ENCODE data around the gene NET1.
A peak's percentile ranks its signal among the peaks of the same experiment; 100 is the strongest.

Gene NET1

DNA sequence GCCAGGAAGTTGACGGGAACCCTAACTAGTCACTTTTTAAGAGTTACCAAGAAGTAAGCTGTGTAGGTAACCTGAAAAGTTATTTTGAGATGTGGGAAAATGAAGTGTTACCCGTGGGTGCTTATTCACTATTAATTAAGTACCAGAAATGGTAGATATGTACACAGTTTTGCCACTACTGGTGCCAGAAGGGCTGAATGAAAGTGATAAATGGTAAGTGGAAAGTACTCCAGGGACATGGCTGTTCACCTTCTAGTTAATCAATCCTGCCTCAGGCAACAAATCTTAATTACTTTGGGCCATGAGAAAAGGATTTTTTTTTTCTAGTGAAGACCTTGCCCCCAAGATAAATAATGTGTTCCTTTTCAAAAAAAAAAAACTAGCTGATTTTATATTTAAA lies 15.8 kb downstream of the NET1 start:
- TF ChIP-seq CREB1 (IDR thresholded peaks at IDR 0.05; ENCODE audit: low read depth) (no peak), ZBTB7A (IDR thresholded peaks at IDR 0.05; ENCODE audit: low read depth) (no peak), EP300 (IDR thresholded peaks at IDR 0.05; ENCODE audit: borderline replicate concordance) (no peak), RAD21 (IDR thresholded peaks at IDR 0.05; ENCODE audit: low read depth) (no peak), EGR1 (IDR thresholded peaks at IDR 0.05) (no peak), TCF12 (IDR thresholded peaks at IDR 0.05; ENCODE audit: low read depth) (no peak), TAF1 (IDR thresholded peaks at IDR 0.05; ENCODE audit: low read depth) (no peak), FOXM1 (IDR thresholded peaks at IDR 0.05; ENCODE audit: borderline replicate concordance, low read depth) (no peak), NFIC (IDR thresholded peaks at IDR 0.05) (no peak), TEAD4 (IDR thresholded peaks at IDR 0.05) (no peak), YY1 (IDR thresholded peaks at IDR 0.05; ENCODE audit: low read depth) (no peak), CEBPB (IDR thresholded peaks at IDR 0.05) (no peak)
- TF ChIP-seq, protein P1, sequence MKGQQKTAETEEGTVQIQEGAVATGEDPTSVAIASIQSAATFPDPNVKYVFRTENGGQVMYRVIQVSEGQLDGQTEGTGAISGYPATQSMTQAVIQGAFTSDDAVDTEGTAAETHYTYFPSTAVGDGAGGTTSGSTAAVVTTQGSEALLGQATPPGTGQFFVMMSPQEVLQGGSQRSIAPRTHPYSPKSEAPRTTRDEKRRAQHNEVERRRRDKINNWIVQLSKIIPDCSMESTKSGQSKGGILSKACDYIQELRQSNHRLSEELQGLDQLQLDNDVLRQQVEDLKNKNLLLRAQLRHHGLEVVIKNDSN (IDR thresholded peaks at IDR 0.05): no peak
- TF ChIP-seq, protein P2, sequence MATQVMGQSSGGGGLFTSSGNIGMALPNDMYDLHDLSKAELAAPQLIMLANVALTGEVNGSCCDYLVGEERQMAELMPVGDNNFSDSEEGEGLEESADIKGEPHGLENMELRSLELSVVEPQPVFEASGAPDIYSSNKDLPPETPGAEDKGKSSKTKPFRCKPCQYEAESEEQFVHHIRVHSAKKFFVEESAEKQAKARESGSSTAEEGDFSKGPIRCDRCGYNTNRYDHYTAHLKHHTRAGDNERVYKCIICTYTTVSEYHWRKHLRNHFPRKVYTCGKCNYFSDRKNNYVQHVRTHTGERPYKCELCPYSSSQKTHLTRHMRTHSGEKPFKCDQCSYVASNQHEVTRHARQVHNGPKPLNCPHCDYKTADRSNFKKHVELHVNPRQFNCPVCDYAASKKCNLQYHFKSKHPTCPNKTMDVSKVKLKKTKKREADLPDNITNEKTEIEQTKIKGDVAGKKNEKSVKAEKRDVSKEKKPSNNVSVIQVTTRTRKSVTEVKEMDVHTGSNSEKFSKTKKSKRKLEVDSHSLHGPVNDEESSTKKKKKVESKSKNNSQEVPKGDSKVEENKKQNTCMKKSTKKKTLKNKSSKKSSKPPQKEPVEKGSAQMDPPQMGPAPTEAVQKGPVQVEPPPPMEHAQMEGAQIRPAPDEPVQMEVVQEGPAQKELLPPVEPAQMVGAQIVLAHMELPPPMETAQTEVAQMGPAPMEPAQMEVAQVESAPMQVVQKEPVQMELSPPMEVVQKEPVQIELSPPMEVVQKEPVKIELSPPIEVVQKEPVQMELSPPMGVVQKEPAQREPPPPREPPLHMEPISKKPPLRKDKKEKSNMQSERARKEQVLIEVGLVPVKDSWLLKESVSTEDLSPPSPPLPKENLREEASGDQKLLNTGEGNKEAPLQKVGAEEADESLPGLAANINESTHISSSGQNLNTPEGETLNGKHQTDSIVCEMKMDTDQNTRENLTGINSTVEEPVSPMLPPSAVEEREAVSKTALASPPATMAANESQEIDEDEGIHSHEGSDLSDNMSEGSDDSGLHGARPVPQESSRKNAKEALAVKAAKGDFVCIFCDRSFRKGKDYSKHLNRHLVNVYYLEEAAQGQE (IDR thresholded peaks at IDR 0.05; ENCODE audit: low read depth): no peak
- TF ChIP-seq, protein P3, sequence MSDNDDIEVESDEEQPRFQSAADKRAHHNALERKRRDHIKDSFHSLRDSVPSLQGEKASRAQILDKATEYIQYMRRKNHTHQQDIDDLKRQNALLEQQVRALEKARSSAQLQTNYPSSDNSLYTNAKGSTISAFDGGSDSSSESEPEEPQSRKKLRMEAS (IDR thresholded peaks at IDR 0.05): no peak

DNA sequence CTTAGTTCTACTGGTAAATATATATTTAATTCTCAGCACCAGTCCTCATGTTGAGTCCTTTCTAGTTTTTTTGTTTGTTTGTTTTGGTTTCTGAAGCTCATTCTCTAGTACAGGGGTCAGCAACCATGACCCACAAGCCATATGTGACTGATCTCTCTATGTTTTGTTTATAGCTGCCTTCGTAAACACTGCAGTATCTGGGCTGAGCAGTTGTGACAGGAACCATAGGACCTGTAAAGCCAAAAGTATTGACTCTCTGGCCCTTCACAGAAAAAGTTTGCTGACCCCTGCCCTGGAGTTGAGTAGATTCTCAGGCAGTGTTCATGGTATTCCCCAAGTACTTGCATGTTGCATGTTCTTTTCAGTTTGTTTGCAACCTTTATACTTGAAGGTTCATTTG lies 20.8 kb downstream of the NET1 start:
- TF ChIP-seq, protein P3 (IDR thresholded peaks at IDR 0.05): no peak
- no peak for TF ChIP-seq FOXM1 (IDR thresholded peaks at IDR 0.05; ENCODE audit: borderline replicate concordance, low read depth)
- TF ChIP-seq CEBPB (IDR thresholded peaks at IDR 0.05): no peak
- no peak for TF ChIP-seq YY1 (IDR thresholded peaks at IDR 0.05; ENCODE audit: low read depth)
- TF ChIP-seq TAF1 (IDR thresholded peaks at IDR 0.05; ENCODE audit: low read depth): no peak
- TF ChIP-seq TCF12 (IDR thresholded peaks at IDR 0.05; ENCODE audit: low read depth): no peak
- TF ChIP-seq, protein P1 (IDR thresholded peaks at IDR 0.05): no peak
- no peak for TF ChIP-seq EGR1 (IDR thresholded peaks at IDR 0.05)

DNA sequence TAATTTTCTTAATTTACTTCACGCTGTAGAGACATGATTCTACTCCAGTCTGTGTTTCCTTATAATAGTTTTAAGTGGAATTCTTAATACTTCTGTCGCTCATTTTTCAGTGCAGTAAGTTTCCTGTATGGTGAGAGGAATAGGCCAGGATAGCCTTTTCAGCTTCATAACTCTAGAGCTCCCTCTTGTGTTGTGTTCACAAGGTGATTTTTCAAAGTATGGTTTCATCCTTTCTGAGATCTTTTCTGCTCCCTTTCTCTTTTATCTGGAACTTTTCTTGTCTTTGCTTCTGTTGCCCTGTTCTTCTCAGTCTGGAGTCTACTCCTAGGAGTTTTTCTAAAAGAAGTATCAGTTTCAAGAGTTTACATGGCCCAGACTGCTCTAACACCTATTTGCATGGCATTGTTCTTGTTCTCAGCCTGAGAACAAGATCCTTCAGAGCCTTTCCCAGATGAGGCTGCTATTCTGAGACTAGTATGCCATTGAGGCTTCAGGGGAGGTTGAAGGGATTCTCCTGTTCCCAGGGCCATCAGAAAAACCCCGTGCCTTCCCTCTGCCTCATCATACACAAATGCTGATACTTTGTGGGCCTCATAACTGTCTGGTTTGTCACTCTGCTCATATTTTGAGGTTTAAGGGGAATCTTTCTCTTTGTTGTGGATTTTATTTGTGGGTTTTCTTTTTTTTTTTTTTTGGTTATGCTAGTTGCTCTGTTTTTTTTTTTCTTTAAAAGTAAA lies 21.8 kb downstream of the NET1 start:
- TF ChIP-seq RAD21 (IDR thresholded peaks at IDR 0.05; ENCODE audit: low read depth) (peak; percentile 65), TAF1 (IDR thresholded peaks at IDR 0.05; ENCODE audit: low read depth) (no peak)

DNA sequence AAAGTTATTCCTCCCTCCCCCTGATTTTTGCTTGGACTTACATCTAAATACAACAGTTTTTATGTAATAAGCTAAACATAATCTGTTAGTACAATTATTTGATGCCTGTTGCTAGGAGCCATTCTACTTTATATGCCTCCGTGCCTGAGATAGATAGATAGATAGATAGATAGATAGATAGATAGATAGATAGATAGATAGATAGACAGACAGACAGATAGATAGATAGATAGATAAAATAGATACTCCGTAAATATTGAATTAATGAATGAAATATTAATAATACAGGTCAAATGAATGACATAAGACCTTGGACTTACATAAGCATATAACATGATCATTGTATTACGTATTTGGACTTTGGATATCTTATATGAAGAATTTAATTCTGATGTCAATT lies 23.0 kb downstream of the NET1 start:
- TF ChIP-seq NFIC (IDR thresholded peaks at IDR 0.05) (no peak), CREB1 (IDR thresholded peaks at IDR 0.05; ENCODE audit: low read depth) (no peak), TEAD4 (IDR thresholded peaks at IDR 0.05) (no peak), RAD21 (IDR thresholded peaks at IDR 0.05; ENCODE audit: low read depth) (no peak), TCF12 (IDR thresholded peaks at IDR 0.05; ENCODE audit: low read depth) (no peak), CEBPB (IDR thresholded peaks at IDR 0.05) (no peak)
- TF ChIP-seq, protein P1 (IDR thresholded peaks at IDR 0.05): no peak
- TF ChIP-seq, protein P2 (IDR thresholded peaks at IDR 0.05; ENCODE audit: low read depth): no peak

DNA sequence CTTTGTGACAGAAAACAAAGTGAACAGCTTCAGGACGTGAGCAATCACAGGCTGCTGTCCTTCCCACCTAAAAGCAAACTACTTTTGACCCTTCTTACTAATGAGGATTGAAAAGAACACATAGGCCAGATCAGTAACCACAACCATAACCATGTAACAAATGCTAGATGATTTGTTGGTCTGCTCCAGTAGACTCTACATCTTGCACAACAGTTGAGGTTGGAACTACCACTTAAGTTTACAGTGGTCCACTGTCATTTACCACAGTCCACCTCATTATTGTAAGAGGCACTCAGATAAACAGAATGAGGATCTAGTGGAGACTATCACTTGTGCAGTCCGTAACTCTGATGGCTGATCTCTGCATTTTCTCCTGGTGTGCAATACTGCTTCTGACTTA lies 27.8 kb downstream of the NET1 start:
- TF ChIP-seq TCF12 (IDR thresholded peaks at IDR 0.05; ENCODE audit: low read depth): no peak
- TF ChIP-seq, protein P3 (IDR thresholded peaks at IDR 0.05): no peak
- no peak for TF ChIP-seq EGR1 (IDR thresholded peaks at IDR 0.05)
- TF ChIP-seq YY1 (IDR thresholded peaks at IDR 0.05; ENCODE audit: low read depth): no peak
- no peak for TF ChIP-seq RAD21 (IDR thresholded peaks at IDR 0.05; ENCODE audit: low read depth)
- TF ChIP-seq CEBPB (IDR thresholded peaks at IDR 0.05): no peak
- no peak for TF ChIP-seq CREB1 (IDR thresholded peaks at IDR 0.05; ENCODE audit: low read depth)

DNA sequence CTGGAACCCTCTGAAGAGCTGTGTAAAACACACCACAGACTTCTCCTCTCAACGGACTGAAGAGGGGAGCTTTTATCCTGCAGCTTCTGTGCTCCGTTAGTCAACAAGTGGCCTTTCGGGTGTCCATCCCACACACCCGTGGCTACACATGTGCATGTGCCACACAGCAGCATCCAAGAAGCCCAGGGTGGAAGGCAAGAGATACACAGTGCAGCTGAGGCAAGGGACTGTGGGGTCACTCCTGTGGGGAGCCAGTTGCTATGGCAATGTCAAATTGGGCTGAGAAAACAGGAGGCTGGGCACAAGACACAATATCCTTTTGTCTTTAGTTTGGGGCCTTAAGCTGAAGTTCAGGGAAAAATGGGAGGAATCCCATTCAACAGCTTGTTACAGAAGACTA lies 28.7 kb downstream of the NET1 start:
- TF ChIP-seq, protein P3 (IDR thresholded peaks at IDR 0.05): no peak
- no peak for TF ChIP-seq CEBPB (IDR thresholded peaks at IDR 0.05)
- no peak for TF ChIP-seq TAF1 (IDR thresholded peaks at IDR 0.05; ENCODE audit: low read depth)
- TF ChIP-seq, protein P1 (IDR thresholded peaks at IDR 0.05): no peak
- TF ChIP-seq CREB1 (IDR thresholded peaks at IDR 0.05; ENCODE audit: low read depth): no peak
- no peak for TF ChIP-seq TCF12 (IDR thresholded peaks at IDR 0.05; ENCODE audit: low read depth)
- TF ChIP-seq ZBTB7A (IDR thresholded peaks at IDR 0.05; ENCODE audit: low read depth): no peak
- TF ChIP-seq FOXM1 (IDR thresholded peaks at IDR 0.05; ENCODE audit: borderline replicate concordance, low read depth): no peak
- TF ChIP-seq, protein P2 (IDR thresholded peaks at IDR 0.05; ENCODE audit: low read depth): no peak
- no peak for TF ChIP-seq EP300 (IDR thresholded peaks at IDR 0.05; ENCODE audit: borderline replicate concordance)
- no peak for TF ChIP-seq NFIC (IDR thresholded peaks at IDR 0.05)
- no peak for TF ChIP-seq RAD21 (IDR thresholded peaks at IDR 0.05; ENCODE audit: low read depth)
- TF ChIP-seq TEAD4 (IDR thresholded peaks at IDR 0.05): no peak
- no peak for TF ChIP-seq EGR1 (IDR thresholded peaks at IDR 0.05)
- TF ChIP-seq YY1 (IDR thresholded peaks at IDR 0.05; ENCODE audit: low read depth): no peak
